Gastroesophageal sphincter (tissue), 4 donors: Measurements from ENCODE around the gene WFDC10A. TPM values are rescaled to one million over a fixed set of nuclear protein-coding genes. Genes with fewer than 3 reads are reported as not detected.

ENCODE experiments used
- ATAC-seq: fragments of 150-250 bp; one replicate; pipeline ENCODE4 v1.9.1; 2016; ENCODE audit warnings: mild to moderate bottlenecking, moderate library complexity
- H3K27ac ChIP-seq, 4 donors: fragments of 200-600 bp; sonication (generic) in 3 of 4; 1 replicate in 3 of 4; 2 replicates in 1 of 4; pipeline ENCODE4 v1.5.1; 2016 to 2019
- H3K27me3 ChIP-seq: fragments of 200-600 bp; sonication (generic); one replicate; pipeline ENCODE4 v1.5.1; 2019
- H3K36me3 ChIP-seq, 2 donors: fragments of 200-600 bp; sonication (generic); one replicate each; pipeline ENCODE4 v1.5.1; 2019; ENCODE audit warnings: control low read depth in 1 of 2
- H3K4me1 ChIP-seq, 3 donors: fragments of 200-600 bp; sonication (generic); 1 replicate in 2 of 3; 2 replicates in 1 of 3; pipeline ENCODE4 v1.5.1; 2016 to 2019; ENCODE audit warnings: control low read depth in 2 of 3
- H3K4me3 ChIP-seq, 2 donors: fragments of 200-600 bp; sonication (generic); one replicate each; pipeline ENCODE4 v1.5.1; 2019; ENCODE audit warnings: mild to moderate bottlenecking in 1 of 2, moderate library complexity in 1 of 2
- H3K9me3 ChIP-seq, 3 donors: fragments of 200-600 bp; sonication (generic); one replicate each; pipeline ENCODE4 v1.5.1; 2017 to 2019; ENCODE audit warnings: control low read depth in 2 of 3
- CTCF ChIP-seq, 4 experiments: fragments of 200-600 bp in 2 of 4; fragments of 450-650 bp in 2 of 4; sonication (generic) in 1 of 4; IDR thresholded peaks; one replicate each; pipeline ENCODE4 v1.5.1; 2017 to 2019; ENCODE audit warnings: antibody characterized with exemption in 4 of 4, mild to moderate bottlenecking in 2 of 4, moderate library complexity in 2 of 4
- EP300 ChIP-seq: sonication (generic); formaldehyde crosslinking; IDR thresholded peaks from one replicate; pipeline ENCODE4 v1.6.1; 2017; ENCODE audit warnings: antibody characterized with exemption, mild to moderate bottlenecking
- POLR2A ChIP-seq, 2 donors: fragments of 450-650 bp; IDR thresholded peaks; one replicate each; pipeline ENCODE4 v1.6.1; 2017; ENCODE audit warnings: antibody characterized with exemption in 2 of 2, mild to moderate bottlenecking in 2 of 2, moderate library complexity in 1 of 2
- POLR2AphosphoS5 ChIP-seq: sonication (generic); formaldehyde crosslinking; IDR thresholded peaks from one replicate; pipeline ENCODE4 v1.6.1; 2017; ENCODE audit warnings: antibody characterized with exemption
- whole genome bisulfite sequencing, 2 donors: methylation state at CpG; one replicate each; pipeline ENCODE4 v1.1.5; 2018; ENCODE audit warnings: low coverage in 1 of 2; 5-methylcytosine and 5-hydroxymethylcytosine counted together
- total RNA-seq, 4 donors: library from RNA; depleted of rRNA; stranded (reverse); fragments of >200 nt; gene quantifications; one replicate each; pipeline ENCODE4 v1.1.0, GENCODE V29; 2016

The WFDC10A gene
- total RNA-seq, 4 donors from 2014 or later = not detected

- H3K36me3 ChIP-seq = no peaks in the 10 kb centered on the region
- WGBS, 2 donors = 0% methylated on average over 1 of the region's 1 CpG; no CpG with 5 or more reads in 1 of the 2 donors
- ATAC-seq = no peak
- H3K27me3 ChIP-seq = peaks cover 9% of the 10 kb centered on the region
- no peak overlapping the region for H3K27ac ChIP-seq
- no peaks in the 10 kb centered on the region for H3K4me1 ChIP-seq
- peaks cover 0 to 13% (median 0%) of the 10 kb centered on the region in 3 donors for H3K9me3 ChIP-seq
- no peak overlapping the region for H3K4me3 ChIP-seq
- TF ChIP-seq POLR2A (IDR thresholded peaks at IDR 0.05) (no peak), EP300 (no peak), POLR2AphosphoS5 (no peak), CTCF (IDR thresholded peaks at IDR 0.05) (no peak)
These were observed 39.8 kb upstream of the WFDC10A start for GRCh38 chr20:45589725-45590124.

GRCh38 chr20:45592574-45593189 lies 36.9 kb upstream of the WFDC10A start:
- 60 to 68% methylated on average over 3 to 5 of the region's 5 CpGs for WGBS, 2 donors
- H3K27me3 ChIP-seq = peaks cover 35% of the 10 kb centered on the region
- no peak for ATAC-seq
- H3K36me3 ChIP-seq = no peaks in the 10 kb centered on the region
- H3K27ac ChIP-seq = no peak overlapping the region
- peaks cover 0 to 13% (median 0%) of the 10 kb centered on the region in 3 donors for H3K9me3 ChIP-seq
- TF ChIP-seq POLR2A (IDR thresholded peaks at IDR 0.05) = no peak
- TF ChIP-seq CTCF (IDR thresholded peaks at IDR 0.05) = peak in 2 of 4 experiments; percentile 10 to 23
- TF ChIP-seq POLR2AphosphoS5 = no peak
- TF ChIP-seq EP300 = no peak
- no peak overlapping the region for H3K4me3 ChIP-seq
- no peaks in the 10 kb centered on the region for H3K4me1 ChIP-seq

- Histone ChIP-seq H3K4me1 (no peaks in the 10 kb centered on the region), H3K27me3 (peaks cover 38% of the 10 kb centered on the region), H3K36me3 (no peaks in the 10 kb centered on the region), H3K4me3 (no peak overlapping the region), H3K27ac (no peak overlapping the region), H3K9me3 (peaks cover 0 to 13% (median 0%) of the 10 kb centered on the region in 3 donors)
- no peak for TF ChIP-seq EP300
- no peak for ATAC-seq
- WGBS, 2 donors = 47 to 100% methylated on average over 1 of the region's 1 CpG
These were observed 36.0 kb upstream of the WFDC10A start for GRCh38 chr20:45593498-45593897.

GRCh38 chr20:45595235-45595634 lies 34.3 kb upstream of the WFDC10A start:
- Histone ChIP-seq H3K36me3 (no peaks in the 10 kb centered on the region), H3K4me1 (no peaks in the 10 kb centered on the region), H3K27me3 (peaks cover 38% of the 10 kb centered on the region), H3K27ac (no peak overlapping the region), H3K9me3 (peaks cover 0 to 13% (median 0%) of the 10 kb centered on the region in 3 donors), H3K4me3 (no peak overlapping the region)
- no CpG with 5 or more reads among the region's 1 CpG for WGBS, 2 donors
- TF ChIP-seq CTCF (IDR thresholded peaks at IDR 0.05) = no peak
- TF ChIP-seq EP300 = no peak
- no peak for TF ChIP-seq POLR2A (IDR thresholded peaks at IDR 0.05)
- TF ChIP-seq POLR2AphosphoS5 = no peak
- no peak for ATAC-seq

GRCh38 chr20:45607810-45608209 lies 21.7 kb upstream of the WFDC10A start:
- Histone ChIP-seq H3K36me3 (no peaks in the 10 kb centered on the region), H3K27me3 (peaks cover 20% of the 10 kb centered on the region), H3K4me3 (no peak overlapping the region), H3K4me1 (no peaks in the 10 kb centered on the region), H3K27ac (no peak overlapping the region), H3K9me3 (peaks cover 0 to 25% (median 0%) of the 10 kb centered on the region in 3 donors)
- ATAC-seq = no peak
- WGBS, 2 donors = 100% methylated on average over 1 of the region's 1 CpG
- no peak for TF ChIP-seq POLR2AphosphoS5
- TF ChIP-seq POLR2A (IDR thresholded peaks at IDR 0.05) = no peak
- TF ChIP-seq CTCF (IDR thresholded peaks at IDR 0.05) = no peak
- no peak for TF ChIP-seq EP300
